Measurements from ENCODE around the gene BRWD1.

The BRWD1 gene

DNA sequence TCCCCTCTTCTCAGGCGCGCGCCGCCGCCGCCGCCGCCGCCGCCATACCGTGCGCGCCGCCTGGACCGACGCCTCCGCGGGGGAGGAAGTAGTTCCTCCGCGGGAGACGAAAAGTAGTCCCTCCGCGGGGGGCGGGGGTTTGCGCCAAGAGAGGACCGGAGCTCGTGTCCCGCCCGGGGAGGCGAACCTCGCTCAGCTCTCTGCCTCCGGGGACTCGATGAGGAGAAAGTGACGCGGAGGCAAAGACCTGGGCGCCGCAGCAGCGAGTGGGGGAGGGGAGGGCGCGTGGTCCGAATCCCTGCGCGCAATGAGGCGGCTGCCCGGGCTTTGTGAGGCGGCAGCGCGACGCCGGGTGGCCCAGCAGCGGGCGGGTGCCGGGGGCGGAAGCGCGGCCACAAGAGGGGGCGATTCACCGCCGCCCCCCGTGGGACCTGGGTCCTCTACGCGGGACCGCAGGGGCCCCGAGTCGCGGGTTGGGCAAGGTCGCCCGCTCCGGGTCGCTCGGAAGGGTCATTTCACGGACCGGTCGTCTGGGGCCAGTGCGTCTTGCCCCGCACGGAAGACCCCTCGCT lies at the start of gene BRWD1:
BRWD1 (minus strand) TSS at position 62 of the 572 bp plus-strand sequence. CDS start 141 bp downstream, outside the sequence.
- Histone ChIP-seq H3K9ac (ENCODE audit: low read depth, low read length) (peak within 1 kb of the TSS; percentile 60), H3K36me3 (ENCODE audit: insufficient read depth, low read length) (no peaks in the 10 kb centered on the region), H3K9me3 (ENCODE audit: control insufficient read depth, insufficient read depth, low read length) (no peaks in the 10 kb centered on the region), H3K4me1 (ENCODE audit: insufficient read depth, low read length) (no peaks in the 10 kb centered on the region)

GRCh38 chr21:39362733-39363132 lies 49.3 kb upstream of the BRWD1 start:
- H3K9me3 ChIP-seq (ENCODE audit: control insufficient read depth, insufficient read depth, low read length): no peaks in the 10 kb centered on the region
- H3K4me1 ChIP-seq (ENCODE audit: insufficient read depth, low read length): 0 out of 2 replicates have a peak, but pooled peaks cover 4% of the 10 kb centered on the region
- no peaks in the 10 kb centered on the region for H3K36me3 ChIP-seq (ENCODE audit: insufficient read depth, low read length)
- no peak overlapping the region for H3K9ac ChIP-seq (ENCODE audit: low read depth, low read length)

DNA sequence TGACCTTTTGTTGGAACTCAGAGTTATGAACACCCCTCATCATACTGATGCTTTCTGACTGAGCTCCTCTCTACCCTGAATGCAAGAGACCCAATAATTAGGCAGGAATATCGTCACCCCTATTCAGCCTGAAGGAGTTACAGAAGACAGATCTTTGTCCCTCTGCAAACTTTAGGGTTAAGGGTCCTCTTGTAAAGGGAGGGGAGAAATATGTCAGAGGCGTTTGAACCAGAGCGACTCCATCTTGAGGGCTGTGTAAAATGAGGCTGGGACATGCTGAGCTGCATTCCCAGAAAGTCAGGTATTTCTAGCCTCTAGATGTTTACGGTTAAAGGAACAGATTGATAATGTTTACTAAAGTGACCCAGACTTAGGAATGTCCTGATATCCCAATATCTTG lies 46.0 kb upstream of the BRWD1 start:
- Histone ChIP-seq H3K36me3 (ENCODE audit: insufficient read depth, low read length) (no peaks in the 10 kb centered on the region), H3K9ac (ENCODE audit: low read depth, low read length) (no peak overlapping the region), H3K4me1 (ENCODE audit: insufficient read depth, low read length) (0 out of 2 replicates have a peak, but pooled peaks cover 4% of the 10 kb centered on the region), H3K9me3 (ENCODE audit: control insufficient read depth, insufficient read depth, low read length) (no peaks in the 10 kb centered on the region)

DNA sequence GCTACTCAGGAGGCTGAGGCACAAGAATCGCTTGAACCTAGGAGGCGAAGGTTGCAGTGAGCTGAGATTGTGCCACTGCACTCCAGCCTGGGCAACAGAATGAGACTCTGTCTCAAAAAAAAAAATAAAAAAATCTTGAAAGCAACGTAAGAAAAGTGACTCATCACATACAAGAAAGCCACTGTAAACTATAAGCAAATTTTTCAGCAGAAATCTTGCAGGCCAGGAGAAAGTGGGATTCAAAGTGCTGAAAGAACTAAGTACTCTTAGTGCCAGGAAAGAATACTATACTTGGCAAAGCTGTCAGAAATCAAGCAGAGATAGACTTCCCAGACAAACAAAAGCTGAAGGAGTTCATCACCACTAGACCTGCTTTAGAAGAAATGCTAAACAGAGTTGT lies 39.9 kb upstream of the BRWD1 start:
- no peaks in the 10 kb centered on the region for H3K36me3 ChIP-seq (ENCODE audit: insufficient read depth, low read length)
- peaks cover 10% of the 10 kb centered on the region; the same call in 1 of the 2 replicates for H3K4me1 ChIP-seq (ENCODE audit: insufficient read depth, low read length)
- no peak overlapping the region for H3K9ac ChIP-seq (ENCODE audit: low read depth, low read length)
- H3K9me3 ChIP-seq (ENCODE audit: control insufficient read depth, insufficient read depth, low read length): no peaks in the 10 kb centered on the region

DNA sequence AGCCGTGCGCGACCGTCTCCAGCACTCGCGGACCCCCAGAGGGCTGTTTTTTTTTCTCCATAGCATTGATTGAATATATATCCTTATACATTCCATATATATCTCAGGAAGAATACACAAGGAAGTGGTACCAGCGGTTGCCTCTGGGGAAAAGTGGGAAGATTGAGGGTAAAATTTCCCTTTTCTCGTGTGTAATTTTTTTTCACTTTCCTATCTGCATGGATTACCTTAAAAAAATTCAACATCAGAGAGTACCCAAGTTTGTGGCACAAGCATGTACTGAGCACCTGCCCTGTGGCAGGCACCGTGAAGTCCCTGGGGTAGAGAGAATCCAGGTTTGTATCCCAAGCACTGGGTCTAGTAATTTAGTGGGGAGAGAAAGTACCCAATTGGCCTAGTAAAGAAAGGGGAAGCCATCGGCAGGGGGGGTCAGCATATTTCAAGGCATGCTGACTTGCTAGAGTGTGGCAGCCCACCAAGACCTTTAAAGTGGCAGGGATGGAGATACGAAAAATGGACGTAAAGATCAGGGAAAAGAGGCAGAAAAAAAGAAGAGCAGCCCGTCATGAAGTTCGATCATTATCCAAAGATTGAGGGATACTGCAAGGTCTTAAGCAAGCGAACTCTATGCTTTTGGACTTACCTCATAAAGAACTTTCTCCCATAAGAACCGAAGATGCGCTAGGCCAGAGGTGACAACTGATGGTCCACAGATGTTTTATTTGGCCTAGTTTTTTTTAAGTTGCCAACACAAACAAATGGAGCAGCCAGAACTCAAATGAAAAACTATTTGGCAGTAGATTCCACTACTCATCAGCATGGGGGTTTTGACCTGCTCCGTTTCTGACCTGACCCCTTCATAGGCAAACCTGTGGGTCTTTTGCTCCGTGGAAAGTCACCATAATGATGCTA lies 36.9 kb upstream of the BRWD1 start:
- H3K9ac ChIP-seq (ENCODE audit: low read depth, low read length): peak overlapping the region; percentile 100
- H3K4me1 ChIP-seq (ENCODE audit: insufficient read depth, low read length): peaks cover 16% of the 10 kb centered on the region; the same call in 1 of the 2 replicates
- H3K9me3 ChIP-seq (ENCODE audit: control insufficient read depth, insufficient read depth, low read length): no peaks in the 10 kb centered on the region
- peaks cover 8% of the 10 kb centered on the region for H3K36me3 ChIP-seq (ENCODE audit: insufficient read depth, low read length)

GRCh38 chr21:39349211-39350093 lies 36.0 kb upstream of the BRWD1 start:
- peak overlapping the region; percentile 100 for H3K9ac ChIP-seq (ENCODE audit: low read depth, low read length)
- no peaks in the 10 kb centered on the region for H3K9me3 ChIP-seq (ENCODE audit: control insufficient read depth, insufficient read depth, low read length)
- H3K36me3 ChIP-seq (ENCODE audit: insufficient read depth, low read length): peaks cover 13% of the 10 kb centered on the region
- H3K4me1 ChIP-seq (ENCODE audit: insufficient read depth, low read length): peaks cover 16% of the 10 kb centered on the region; the same call in 1 of the 2 replicates

- Histone ChIP-seq H3K9ac (ENCODE audit: low read depth, low read length) (peak within 1 kb of the TSS; percentile 100), H3K9me3 (ENCODE audit: control insufficient read depth, insufficient read depth, low read length) (no peaks in the 10 kb centered on the region), H3K4me1 (ENCODE audit: insufficient read depth, low read length) (peaks cover 16% of the 10 kb centered on the region; the same call in 1 of the 2 replicates), H3K36me3 (ENCODE audit: insufficient read depth, low read length) (peaks cover 16% of the 10 kb centered on the region)
These were observed 35.2 kb upstream of the BRWD1 start, which contains the start of gene HMGN1 for GRCh38 chr21:39348355-39349210. HMGN1 (minus strand) TSS chr21:39349088; CDS start chr21:39348917, 171 bp downstream.

GRCh38 chr21:39348040-39348354 lies 34.6 kb upstream of the BRWD1 start:
- H3K36me3 ChIP-seq (ENCODE audit: insufficient read depth, low read length): peaks cover 22% of the 10 kb centered on the region
- H3K9ac ChIP-seq (ENCODE audit: low read depth, low read length): peak overlapping the region; percentile 98
- H3K9me3 ChIP-seq (ENCODE audit: control insufficient read depth, insufficient read depth, low read length): no peaks in the 10 kb centered on the region
- H3K4me1 ChIP-seq (ENCODE audit: insufficient read depth, low read length): peaks cover 20% of the 10 kb centered on the region; the same call in 1 of the 2 replicates

DNA sequence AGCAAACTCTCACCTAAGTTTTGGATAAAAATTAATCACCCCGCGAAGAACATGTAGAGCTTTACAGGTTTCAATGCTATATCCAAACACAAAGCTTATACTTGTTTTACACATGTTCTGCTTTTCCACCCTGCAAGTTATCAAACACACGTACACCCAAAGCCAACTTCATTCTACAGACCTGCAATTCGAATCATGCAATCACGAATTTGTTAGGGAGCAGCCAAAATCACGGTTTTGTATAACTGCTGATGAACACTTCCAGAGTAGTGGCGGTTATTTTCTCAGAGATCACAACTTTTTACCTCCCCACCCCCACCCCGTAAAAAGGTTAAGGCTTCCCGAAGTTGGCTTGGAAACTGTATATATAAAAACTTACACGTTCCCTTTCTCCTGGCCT lies 34.1 kb upstream of the BRWD1 start:
- no peaks in the 10 kb centered on the region for H3K9me3 ChIP-seq (ENCODE audit: control insufficient read depth, insufficient read depth, low read length)
- H3K36me3 ChIP-seq (ENCODE audit: insufficient read depth, low read length): peaks cover 24% of the 10 kb centered on the region
- H3K9ac ChIP-seq (ENCODE audit: low read depth, low read length): peak overlapping the region; percentile 98
- H3K4me1 ChIP-seq (ENCODE audit: insufficient read depth, low read length): peaks cover 20% of the 10 kb centered on the region; the same call in 1 of the 2 replicates

- peaks cover 24% of the 10 kb centered on the region for H3K36me3 ChIP-seq (ENCODE audit: insufficient read depth, low read length)
These were observed 33.4 kb upstream of the BRWD1 start for GRCh38 chr21:39346671-39347331.

GRCh38 chr21:39346206-39346605 lies 32.8 kb upstream of the BRWD1 start:
- H3K4me1 ChIP-seq (ENCODE audit: insufficient read depth, low read length): peaks cover 20% of the 10 kb centered on the region; the same call in 1 of the 2 replicates
- H3K36me3 ChIP-seq (ENCODE audit: insufficient read depth, low read length): peaks cover 28% of the 10 kb centered on the region
- no peaks in the 10 kb centered on the region for H3K9me3 ChIP-seq (ENCODE audit: control insufficient read depth, insufficient read depth, low read length)
- no peak overlapping the region for H3K9ac ChIP-seq (ENCODE audit: low read depth, low read length)

More at GRCh38 chr21:39346671-39347331, 33.4 kb upstream of the BRWD1 start:
- peaks cover 20% of the 10 kb centered on the region; the same call in 1 of the 2 replicates for H3K4me1 ChIP-seq (ENCODE audit: insufficient read depth, low read length)
- H3K9ac ChIP-seq (ENCODE audit: low read depth, low read length): peak overlapping the region; percentile 98; the same call in 1 of the 2 replicates
- H3K9me3 ChIP-seq (ENCODE audit: control insufficient read depth, insufficient read depth, low read length): no peaks in the 10 kb centered on the region

DNA sequence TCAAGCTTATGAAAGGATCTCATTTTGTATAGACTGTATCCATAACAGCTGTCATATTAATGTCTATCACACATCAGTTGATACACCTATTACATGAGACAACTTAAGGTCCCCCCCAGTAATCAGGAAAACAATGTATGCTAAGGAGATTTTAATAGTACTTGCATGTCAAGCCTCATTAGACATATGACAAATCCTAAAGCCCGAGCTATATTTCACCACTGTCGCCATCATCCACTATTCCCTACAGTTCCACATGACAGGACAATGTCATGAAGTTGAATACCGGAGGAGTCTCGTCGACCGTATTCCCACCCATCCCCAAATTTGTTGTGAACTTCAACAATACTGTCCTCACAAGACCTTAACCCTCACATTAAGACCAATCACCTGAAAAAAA lies 32.0 kb upstream of the BRWD1 start:
- Histone ChIP-seq H3K36me3 (ENCODE audit: insufficient read depth, low read length) (peaks cover 28% of the 10 kb centered on the region), H3K9ac (ENCODE audit: low read depth, low read length) (no peak overlapping the region), H3K9me3 (ENCODE audit: control insufficient read depth, insufficient read depth, low read length) (no peaks in the 10 kb centered on the region)

DNA sequence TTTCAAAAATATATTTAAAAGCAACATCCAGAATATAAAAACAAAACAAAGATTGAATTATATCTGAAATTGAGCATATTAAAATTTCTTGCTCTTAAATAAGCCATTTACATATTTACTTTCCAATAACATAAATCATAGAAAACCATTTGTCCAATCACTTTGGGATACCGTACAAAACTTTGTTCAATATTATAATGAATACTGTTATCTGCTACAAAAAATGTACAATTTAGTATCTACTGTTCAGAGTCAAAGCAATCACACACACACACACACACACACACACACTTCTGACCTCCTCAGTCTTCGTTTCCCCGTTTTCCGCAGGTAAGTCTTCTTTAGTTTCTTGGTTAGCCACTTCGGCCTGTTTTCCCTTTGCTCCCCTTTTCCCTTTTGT lies 31.4 kb upstream of the BRWD1 start:
- H3K4me1 ChIP-seq (ENCODE audit: insufficient read depth, low read length): peaks cover 10% of the 10 kb centered on the region; the same call in 1 of the 2 replicates
- H3K9me3 ChIP-seq (ENCODE audit: control insufficient read depth, insufficient read depth, low read length): no peaks in the 10 kb centered on the region
- H3K9ac ChIP-seq (ENCODE audit: low read depth, low read length): no peak overlapping the region
- peaks cover 28% of the 10 kb centered on the region for H3K36me3 ChIP-seq (ENCODE audit: insufficient read depth, low read length)

More for the DNA sequence above, 32.0 kb upstream of the BRWD1 start:
- H3K4me1 ChIP-seq (ENCODE audit: insufficient read depth, low read length): peaks cover 13% of the 10 kb centered on the region; the same call in 1 of the 2 replicates
